Esophagus squamous epithelium (tissue), 5 donors: ENCODE data around the gene ATP11A. TPM values are rescaled to one million over a fixed set of nuclear protein-coding genes. Genes with fewer than 3 reads are reported as not detected.

ENCODE experiments used
- DNase-seq: peaks from one replicate; lab custom pipeline; 2025; lab: John Stamatoyannopoulos, UW
- H3K27ac ChIP-seq, 4 donors: fragments of 200-600 bp; sonication (generic); one replicate each; pipeline ENCODE4 v1.5.1; 2016 to 2019; ENCODE audit warnings: mild to moderate bottlenecking in 1 of 4
- H3K27me3 ChIP-seq, 4 donors: fragments of 200-600 bp; sonication (generic); 1 replicate in 3 of 4; 2 replicates in 1 of 4; pipeline versions ENCODE4 v1.5.1 to v1.6.0; 2017 to 2021; ENCODE audit warnings: antibody characterized with exemption in 1 of 4
- H3K36me3 ChIP-seq, 3 donors: fragments of 200-600 bp; sonication (generic); one replicate each; pipeline ENCODE4 v1.5.1; 2016 to 2019
- H3K4me1 ChIP-seq, 3 donors: fragments of 200-600 bp; sonication (generic); one replicate each; pipeline ENCODE4 v1.5.1; 2017 to 2019
- H3K4me3 ChIP-seq, 4 donors: fragments of 200-600 bp; sonication (generic); 1 replicate in 3 of 4; 2 replicates in 1 of 4; pipeline ENCODE4 v1.5.1; 2016 to 2019; ENCODE audit warnings: mild to moderate bottlenecking in 2 of 4, moderate library complexity in 1 of 4
- H3K9me3 ChIP-seq, 3 donors: fragments of 200-600 bp; sonication (generic); one replicate each; pipeline ENCODE4 v1.5.1; 2016 to 2019
- POLR2A ChIP-seq, 4 donors: fragments of 450-650 bp; IDR thresholded peaks; one replicate each; pipeline ENCODE4 v1.6.1; 2017; ENCODE audit warnings: antibody characterized with exemption in 4 of 4, mild to moderate bottlenecking in 4 of 4, moderate library complexity in 3 of 4
- WGBS, 2 donors: methylation state at CpG; one replicate each; pipeline ENCODE4 v1.1.5; 2018; 5-methylcytosine and 5-hydroxymethylcytosine counted together
- intact Hi-C: fragments of 100-400 bp; cut with DNase I; formaldehyde crosslinking; loops from one replicate; pipeline ENCODE4 v1.15.0; 2022
- total RNA-seq, 4 donors: library from RNA; depleted of rRNA; stranded (reverse); fragments of >200 nt; gene quantifications; one replicate each; pipeline ENCODE4 v1.1.0, GENCODE V29; 2016
- TF ChIP-seq, protein P1 (sequence below), 6 experiments: fragments of 450-650 bp in 4 of 6; fragments of 200-600 bp in 2 of 6; sonication (generic) in 2 of 6; IDR thresholded peaks; one replicate each; pipeline ENCODE4 v1.5.1; 2016 to 2019; ENCODE audit warnings: antibody characterized with exemption in 6 of 6, mild to moderate bottlenecking in 4 of 6, moderate library complexity in 4 of 6
- donor health status: DM: yes; HTN: yes; CAD: no.

The ATP11A gene
- total RNA-seq, 4 donors from 2014 or later: 9.6 to 20.0 (median 16.1) TPM

DNA sequence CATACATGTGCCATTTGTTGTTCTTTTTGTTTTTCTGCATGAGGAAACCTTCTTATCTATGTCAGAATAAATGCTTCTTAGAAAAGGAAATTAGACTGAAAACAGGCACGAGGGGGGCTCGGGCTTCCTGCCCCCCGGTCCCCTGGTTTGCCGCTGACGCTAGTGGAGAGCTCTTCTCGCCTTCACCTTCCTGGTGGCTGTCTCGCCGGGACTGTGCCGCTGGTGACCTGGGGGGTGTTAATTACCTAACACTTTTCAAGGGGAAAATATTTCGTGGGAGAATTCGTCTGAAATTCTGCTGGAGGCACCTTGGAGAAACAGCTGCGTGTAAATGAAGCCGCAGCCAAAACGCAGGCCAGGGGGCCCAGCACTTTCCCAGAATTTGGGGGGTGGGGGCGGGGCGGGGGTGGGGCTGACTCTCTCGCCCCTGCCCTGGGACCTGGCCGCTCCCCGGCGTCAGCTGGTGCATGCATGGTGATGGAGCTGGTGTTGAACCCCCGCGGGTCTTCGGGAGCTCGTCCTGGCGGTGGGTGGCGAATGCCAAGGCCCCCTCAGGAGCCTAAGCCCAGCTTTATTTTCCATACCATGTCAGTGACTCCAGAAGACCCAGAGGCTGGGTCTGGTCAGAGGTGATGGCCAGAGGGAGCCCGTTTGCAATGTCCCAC lies 220.9 kb downstream of the ATP11A start:
- H3K4me3 ChIP-seq: no peak overlapping the region
- no peak for TF ChIP-seq POLR2A (IDR thresholded peaks at IDR 0.05)
- TF ChIP-seq, protein P1, sequence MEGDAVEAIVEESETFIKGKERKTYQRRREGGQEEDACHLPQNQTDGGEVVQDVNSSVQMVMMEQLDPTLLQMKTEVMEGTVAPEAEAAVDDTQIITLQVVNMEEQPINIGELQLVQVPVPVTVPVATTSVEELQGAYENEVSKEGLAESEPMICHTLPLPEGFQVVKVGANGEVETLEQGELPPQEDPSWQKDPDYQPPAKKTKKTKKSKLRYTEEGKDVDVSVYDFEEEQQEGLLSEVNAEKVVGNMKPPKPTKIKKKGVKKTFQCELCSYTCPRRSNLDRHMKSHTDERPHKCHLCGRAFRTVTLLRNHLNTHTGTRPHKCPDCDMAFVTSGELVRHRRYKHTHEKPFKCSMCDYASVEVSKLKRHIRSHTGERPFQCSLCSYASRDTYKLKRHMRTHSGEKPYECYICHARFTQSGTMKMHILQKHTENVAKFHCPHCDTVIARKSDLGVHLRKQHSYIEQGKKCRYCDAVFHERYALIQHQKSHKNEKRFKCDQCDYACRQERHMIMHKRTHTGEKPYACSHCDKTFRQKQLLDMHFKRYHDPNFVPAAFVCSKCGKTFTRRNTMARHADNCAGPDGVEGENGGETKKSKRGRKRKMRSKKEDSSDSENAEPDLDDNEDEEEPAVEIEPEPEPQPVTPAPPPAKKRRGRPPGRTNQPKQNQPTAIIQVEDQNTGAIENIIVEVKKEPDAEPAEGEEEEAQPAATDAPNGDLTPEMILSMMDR (IDR thresholded peaks at IDR 0.05): no peak
- no peak overlapping the region for H3K27ac ChIP-seq
- 66 to 70% methylated on average over 3 to 17 of the region's 27 CpGs for WGBS, 2 donors
- H3K9me3 ChIP-seq: no peaks in the 10 kb centered on the region
- H3K36me3 ChIP-seq: no peaks in the 10 kb centered on the region
- intact Hi-C loops: no loop called here
- no peak for DNase-seq
- H3K27me3 ChIP-seq: peaks cover 0 to 62% (median 0%) of the 10 kb centered on the region in 4 donors
- H3K4me1 ChIP-seq: peaks cover 0 to 5% (median 0%) of the 10 kb centered on the region in 3 donors

DNA sequence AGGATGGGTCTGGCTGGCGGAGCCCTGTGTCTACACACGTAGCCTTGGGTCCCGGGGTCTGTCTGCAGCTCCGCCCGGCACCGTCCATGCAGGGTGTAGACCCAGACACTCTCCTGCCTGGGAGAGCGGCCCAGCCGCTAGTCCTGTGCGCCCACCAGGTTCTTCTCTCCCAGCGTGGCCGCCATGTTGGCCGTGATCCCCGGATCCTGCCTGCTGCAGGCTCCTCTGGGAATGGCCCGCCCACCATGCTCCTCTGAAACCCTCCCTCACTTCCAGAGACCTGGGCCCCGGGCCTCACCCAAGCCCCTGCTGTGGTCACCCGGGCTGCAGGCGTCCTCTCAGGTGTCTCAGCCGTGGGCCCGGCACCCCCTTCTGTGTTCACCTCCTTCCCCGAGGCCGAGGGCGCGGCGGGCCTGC lies 221.5 kb downstream of the ATP11A start:
- H3K9me3 ChIP-seq: no peaks in the 10 kb centered on the region
- DNase-seq: no peak
- WGBS, 2 donors: 94 to 96% methylated on average over 9 to 10 of the region's 24 CpGs
- TF ChIP-seq POLR2A (IDR thresholded peaks at IDR 0.05): no peak
- TF ChIP-seq, protein P1 (IDR thresholded peaks at IDR 0.05): no peak
- H3K27ac ChIP-seq: no peak overlapping the region
- intact Hi-C loops: no loop called here
- peaks cover 0 to 2% (median 0%) of the 10 kb centered on the region in 3 donors for H3K4me1 ChIP-seq
- H3K4me3 ChIP-seq: no peak overlapping the region
- H3K27me3 ChIP-seq: peaks cover 0 to 63% (median 0%) of the 10 kb centered on the region in 4 donors
- H3K36me3 ChIP-seq: no peaks in the 10 kb centered on the region

DNA sequence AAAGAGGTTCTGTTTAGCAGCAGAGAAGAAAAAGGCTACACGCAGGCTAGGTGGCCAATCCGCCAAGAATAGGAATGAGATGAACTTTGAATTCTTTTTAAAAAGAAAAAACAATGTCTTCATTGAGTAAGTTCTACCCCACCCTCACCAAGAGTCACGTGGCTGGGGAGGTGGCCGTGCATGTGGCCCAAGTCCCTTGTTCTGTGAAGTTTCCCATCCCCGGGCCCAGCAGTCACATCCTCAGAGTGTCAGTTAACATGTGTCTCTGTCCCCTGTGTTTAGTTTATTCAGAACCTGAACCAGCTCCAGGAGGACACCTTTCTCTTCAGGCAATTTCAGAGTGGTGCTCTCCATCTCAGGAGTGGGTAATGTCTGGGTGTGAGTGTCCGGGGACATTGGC lies 222.0 kb downstream of the ATP11A start:
- 84 to 89% methylated on average over 6 of the region's 6 CpGs for WGBS, 2 donors
- DNase-seq: no peak
- Histone ChIP-seq H3K4me1 (no peaks in the 10 kb centered on the region), H3K36me3 (no peaks in the 10 kb centered on the region), H3K9me3 (no peaks in the 10 kb centered on the region), H3K4me3 (no peak overlapping the region), H3K27me3 (peaks cover 0 to 68% (median 0%) of the 10 kb centered on the region in 4 donors), H3K27ac (no peak overlapping the region)
- TF ChIP-seq, protein P1 (IDR thresholded peaks at IDR 0.05): no peak
- no peak for TF ChIP-seq POLR2A (IDR thresholded peaks at IDR 0.05)
- intact Hi-C loops: no loop called here

DNA sequence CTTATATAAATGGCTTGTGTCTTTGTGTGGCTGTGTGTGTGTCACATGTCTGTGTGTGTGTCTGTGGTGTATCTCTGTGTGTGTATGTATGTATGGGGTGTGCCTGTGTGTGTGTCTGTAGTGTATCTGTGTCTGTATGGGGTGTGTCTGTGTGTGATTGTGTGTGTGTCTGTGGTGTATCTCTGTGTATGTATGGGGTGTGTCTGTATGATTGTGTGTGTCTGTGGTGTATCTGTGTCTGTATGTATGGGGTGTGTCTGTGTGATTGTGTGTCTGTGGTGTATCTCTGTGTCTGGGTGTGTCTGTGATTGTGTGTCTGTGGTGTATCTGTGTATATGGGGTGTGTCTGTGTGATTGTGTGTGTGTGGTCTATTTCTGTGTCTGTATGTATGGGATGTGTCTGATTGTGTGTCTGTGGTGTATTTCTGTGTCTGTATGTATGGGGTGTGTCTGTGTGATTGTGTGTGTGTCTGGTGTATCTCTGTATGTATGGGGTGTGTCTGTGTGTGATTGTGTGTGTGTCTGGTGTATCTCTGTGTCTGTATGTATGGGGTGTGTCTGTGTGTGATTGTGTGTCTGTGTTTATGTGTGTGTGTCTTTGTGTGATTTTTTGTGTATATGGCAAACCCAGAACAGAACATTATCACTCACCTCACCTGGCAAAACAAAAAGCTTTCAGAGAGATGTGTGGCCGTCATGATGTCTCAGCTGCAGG lies 223.0 kb downstream of the ATP11A start:
- Histone ChIP-seq H3K27ac (no peak overlapping the region), H3K27me3 (peaks cover 0 to 70% (median 0%) of the 10 kb centered on the region in 4 donors), H3K4me1 (no peaks in the 10 kb centered on the region), H3K36me3 (no peaks in the 10 kb centered on the region), H3K4me3 (no peak overlapping the region), H3K9me3 (no peaks in the 10 kb centered on the region)
- no peak for DNase-seq
- intact Hi-C loops: no loop called here
- no peak for TF ChIP-seq POLR2A (IDR thresholded peaks at IDR 0.05)
- TF ChIP-seq, protein P1 (IDR thresholded peaks at IDR 0.05): no peak
- 33 to 43% methylated on average over 1 of the region's 1 CpG for WGBS, 2 donors

DNA sequence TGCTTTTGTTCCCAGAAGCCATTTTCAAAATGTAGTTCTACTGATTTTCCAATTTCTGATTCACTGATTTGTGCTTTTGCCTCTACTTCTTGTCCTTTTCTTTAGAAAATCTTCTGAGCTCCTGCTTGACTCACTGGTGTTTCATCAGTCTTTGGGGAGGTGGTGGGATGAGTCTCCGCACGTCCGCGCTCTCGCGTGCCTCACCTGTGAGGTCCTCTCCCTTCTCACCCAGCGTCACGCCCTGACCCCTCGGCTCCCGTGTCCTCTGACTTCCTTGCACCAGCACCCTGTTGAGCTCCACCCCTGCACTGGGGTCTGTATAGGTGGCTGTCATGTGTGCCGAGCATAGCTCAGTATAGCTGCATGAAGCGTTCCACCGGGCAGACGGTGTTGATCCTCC lies 226.5 kb downstream of the ATP11A start:
- WGBS, 2 donors: 41 to 71% methylated on average over 10 to 14 of the region's 14 CpGs
- no peak for DNase-seq
- no peaks in the 10 kb centered on the region for H3K9me3 ChIP-seq
- H3K27ac ChIP-seq: no peak overlapping the region
- H3K4me3 ChIP-seq: no peak overlapping the region
- H3K27me3 ChIP-seq: peaks cover 0 to 60% (median 0%) of the 10 kb centered on the region in 4 donors
- intact Hi-C loops: no loop called here
- no peak for TF ChIP-seq POLR2A (IDR thresholded peaks at IDR 0.05)
- TF ChIP-seq, protein P1 (IDR thresholded peaks at IDR 0.05): no peak
- no peaks in the 10 kb centered on the region for H3K36me3 ChIP-seq
- no peaks in the 10 kb centered on the region for H3K4me1 ChIP-seq
